Retinal pigment epithelial cell (primary cell): ENCODE measurements around the gene ELK1.
"Not testable (repeated sequence)": the region's sequence is repeated elsewhere in the genome, so short reads cannot be mapped to it uniquely, and the experiment has no call there.

Experiments
- DNase-seq: peaks from one replicate; pipeline ENCODE4 v3.0.0-alpha.2; 2010; ENCODE audit warnings: low read depth
- H3K4me3 ChIP-seq: 2 replicates; pipeline ENCODE4 v1.5.1; 2011; ENCODE audit warnings: mild to moderate bottlenecking, low read length, control low read depth, moderate library complexity
- TF ChIP-seq, protein P1 (sequence below): conservative IDR thresholded peaks from 2 replicates; pipeline ENCODE4 v1.5.1; 2011; ENCODE audit warnings: low read depth, low read length, control low read depth, inconsistent platforms

ELK1 gene

DNA sequence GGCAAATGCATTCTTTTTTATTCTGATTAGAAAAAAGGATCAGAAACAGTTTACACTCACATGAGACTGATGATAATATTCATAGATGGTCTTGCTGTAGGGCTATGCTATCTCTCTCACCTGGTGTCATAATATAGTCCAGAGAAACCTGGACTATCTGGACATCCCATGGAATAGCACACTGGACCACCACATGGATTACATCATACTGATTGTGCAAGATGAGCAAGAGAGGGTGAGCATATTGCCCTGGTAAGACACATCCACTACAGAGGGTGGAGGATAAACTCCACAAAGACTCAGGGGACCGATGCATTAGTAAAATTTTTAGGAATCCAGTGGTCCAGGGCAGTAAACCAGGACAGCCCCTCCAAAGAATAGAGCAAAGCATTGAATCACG is 38.9 kb downstream of the ELK1 start:
- DNase-seq = no peak
- TF ChIP-seq, protein P1, sequence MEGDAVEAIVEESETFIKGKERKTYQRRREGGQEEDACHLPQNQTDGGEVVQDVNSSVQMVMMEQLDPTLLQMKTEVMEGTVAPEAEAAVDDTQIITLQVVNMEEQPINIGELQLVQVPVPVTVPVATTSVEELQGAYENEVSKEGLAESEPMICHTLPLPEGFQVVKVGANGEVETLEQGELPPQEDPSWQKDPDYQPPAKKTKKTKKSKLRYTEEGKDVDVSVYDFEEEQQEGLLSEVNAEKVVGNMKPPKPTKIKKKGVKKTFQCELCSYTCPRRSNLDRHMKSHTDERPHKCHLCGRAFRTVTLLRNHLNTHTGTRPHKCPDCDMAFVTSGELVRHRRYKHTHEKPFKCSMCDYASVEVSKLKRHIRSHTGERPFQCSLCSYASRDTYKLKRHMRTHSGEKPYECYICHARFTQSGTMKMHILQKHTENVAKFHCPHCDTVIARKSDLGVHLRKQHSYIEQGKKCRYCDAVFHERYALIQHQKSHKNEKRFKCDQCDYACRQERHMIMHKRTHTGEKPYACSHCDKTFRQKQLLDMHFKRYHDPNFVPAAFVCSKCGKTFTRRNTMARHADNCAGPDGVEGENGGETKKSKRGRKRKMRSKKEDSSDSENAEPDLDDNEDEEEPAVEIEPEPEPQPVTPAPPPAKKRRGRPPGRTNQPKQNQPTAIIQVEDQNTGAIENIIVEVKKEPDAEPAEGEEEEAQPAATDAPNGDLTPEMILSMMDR = no peak

DNA sequence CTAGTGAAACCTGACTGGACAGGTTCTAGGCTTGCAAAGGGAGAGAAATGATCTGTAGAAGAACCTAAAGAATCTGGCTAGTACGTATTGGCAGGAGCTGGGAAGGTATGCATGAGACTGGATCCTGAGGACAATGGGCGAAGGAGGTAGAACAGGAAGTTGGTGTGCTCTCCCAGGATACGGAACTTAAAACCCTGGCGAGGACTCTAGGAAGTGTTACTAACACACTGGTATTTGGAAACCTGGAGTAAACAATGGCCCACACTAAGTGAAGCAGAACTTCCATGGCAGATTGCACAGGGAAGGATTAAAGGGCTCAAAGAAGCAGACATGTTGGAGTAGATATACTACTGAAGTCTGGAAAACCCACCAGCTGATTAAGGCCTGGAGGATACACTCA is 39.9 kb downstream of the ELK1 start:
- DNase-seq = no peak
- no peak overlapping the region for H3K4me3 ChIP-seq
- TF ChIP-seq, protein P1 = no peak

More for the DNA sequence above, 38.9 kb downstream of the ELK1 start:
- no peak overlapping the region for H3K4me3 ChIP-seq

DNA sequence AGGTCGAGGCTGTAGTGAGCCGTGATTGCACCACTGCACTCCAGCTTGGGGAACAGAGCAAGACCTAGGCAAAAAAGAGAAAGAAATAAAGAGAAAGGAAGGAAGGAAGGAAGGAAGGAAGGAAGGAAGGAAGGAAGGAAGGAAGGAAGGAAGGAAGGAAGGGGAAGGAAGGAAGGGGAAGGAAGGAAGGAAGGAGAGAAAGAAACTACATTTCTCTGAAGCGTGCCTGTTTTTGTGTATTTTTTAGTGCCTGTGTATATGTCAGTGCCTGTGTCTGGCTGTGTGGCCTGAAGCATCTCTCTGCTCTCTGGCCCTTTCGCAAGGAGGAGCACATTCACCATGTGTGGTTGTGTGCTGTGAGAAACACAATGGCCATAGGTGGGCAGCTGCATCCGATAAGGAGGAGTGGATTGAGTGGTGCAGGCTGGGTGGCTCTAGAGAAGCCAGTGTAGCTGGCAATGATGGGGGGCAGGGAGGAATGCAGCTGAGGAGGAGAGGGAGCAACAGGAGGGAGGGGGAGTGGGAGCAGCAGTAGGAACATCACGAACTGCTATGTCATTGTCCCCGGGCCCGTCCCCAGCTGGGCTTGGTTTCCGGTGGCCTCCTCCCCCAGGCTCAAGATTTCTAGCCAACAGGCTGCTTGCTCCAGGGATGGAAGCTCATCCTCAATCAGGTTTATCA is 42.1 kb downstream of the ELK1 start:
- TF ChIP-seq, protein P1 = no peak
- H3K4me3 ChIP-seq = no peak overlapping the region
- DNase-seq = no peak

DNA sequence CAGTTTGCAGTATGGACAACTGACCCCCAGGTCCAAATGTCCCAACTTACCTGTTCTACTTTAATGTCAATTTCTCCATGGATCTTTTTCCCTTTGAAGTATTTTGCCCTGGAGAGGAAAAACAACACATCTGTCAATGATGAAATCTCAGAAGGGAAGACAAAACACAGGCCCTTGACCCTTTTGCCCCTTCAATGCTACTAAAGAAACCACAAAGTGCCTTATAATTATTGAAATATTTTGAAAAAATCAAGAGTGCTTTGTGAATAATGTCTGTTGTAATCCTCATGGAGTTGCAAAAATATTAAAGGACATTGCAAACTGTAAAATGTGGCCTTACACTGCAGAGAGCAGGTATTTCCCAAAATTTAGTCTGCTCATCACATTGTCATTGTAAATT is 43.3 kb downstream of the ELK1 start:
- H3K4me3 ChIP-seq = no peak overlapping the region
- TF ChIP-seq, protein P1 = no peak
- no peak for DNase-seq

DNA sequence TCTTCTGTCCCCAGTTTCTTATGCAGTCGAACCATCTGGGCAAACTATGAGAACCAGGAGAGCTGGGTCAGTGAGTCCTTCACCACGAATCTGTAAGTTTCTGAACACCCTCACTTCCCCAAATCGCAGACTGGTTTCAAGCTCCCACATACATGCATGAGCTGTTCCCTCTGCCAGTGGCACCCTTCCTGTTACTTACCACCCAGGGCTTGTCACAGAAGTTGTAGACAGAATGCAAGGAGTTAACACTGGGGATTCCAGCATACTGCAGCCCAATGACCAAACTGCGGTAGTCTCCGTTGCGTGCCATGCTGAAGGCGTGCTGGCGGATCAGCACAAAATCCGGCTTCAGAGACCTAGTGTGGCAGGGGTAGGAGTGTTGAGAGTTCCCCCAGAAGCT is 45.3 kb downstream of the ELK1 start:
- TF ChIP-seq, protein P1 = no peak
- DNase-seq = no peak
- H3K4me3 ChIP-seq = no peak overlapping the region

DNA sequence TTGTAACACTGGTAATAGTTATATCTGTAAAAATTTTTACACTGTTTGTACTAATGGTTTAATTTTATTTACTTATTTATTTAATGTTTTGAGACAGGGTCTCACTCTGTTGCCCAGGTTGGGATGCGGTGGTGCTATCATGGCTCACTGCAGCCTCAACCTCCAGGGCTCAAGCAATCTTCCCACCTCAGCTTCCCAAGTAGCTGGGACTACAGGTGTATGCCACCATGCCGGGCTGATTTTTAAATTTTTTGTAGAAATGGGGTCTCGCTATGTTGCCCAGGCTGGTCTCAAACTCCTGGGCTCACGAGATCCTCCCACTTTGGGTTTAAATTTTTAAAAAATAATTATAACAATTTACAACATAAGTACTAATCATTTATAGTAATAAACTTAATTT is 47.2 kb downstream of the ELK1 start:
- DNase-seq, H3K4me3 ChIP-seq: not testable (repeated sequence)

DNA sequence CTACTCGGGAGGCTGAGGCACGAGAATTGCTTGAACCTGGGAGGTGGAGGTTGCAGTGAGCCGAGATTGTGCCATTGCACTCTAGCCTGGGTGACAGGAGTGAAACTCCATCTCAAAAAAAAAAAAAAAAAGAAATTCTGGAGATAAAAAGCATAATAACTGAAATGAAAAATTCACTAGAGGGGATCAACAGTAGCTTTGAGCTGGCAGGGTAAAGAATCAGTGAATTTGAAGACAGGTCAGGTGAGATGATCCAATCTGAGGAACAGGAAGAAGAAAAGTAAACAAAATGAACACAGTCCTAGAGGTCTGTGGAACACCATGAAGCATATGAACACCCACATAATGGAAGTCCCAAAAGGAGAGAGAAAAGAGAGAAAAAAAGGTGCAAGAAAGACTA is 53.1 kb downstream of the ELK1 start:
- no peak for DNase-seq
- TF ChIP-seq, protein P1 = no peak
- no peak overlapping the region for H3K4me3 ChIP-seq
